ENCODE results near the gene RNF149. TPM values are rescaled to one million over a fixed set of nuclear protein-coding genes. Genes with fewer than 3 reads are reported as not detected.

Gene RNF149
- total and polyA plus RNA-seq, 12 donors, result 31.5 to 98.4 (median 51.7) TPM

DNA sequence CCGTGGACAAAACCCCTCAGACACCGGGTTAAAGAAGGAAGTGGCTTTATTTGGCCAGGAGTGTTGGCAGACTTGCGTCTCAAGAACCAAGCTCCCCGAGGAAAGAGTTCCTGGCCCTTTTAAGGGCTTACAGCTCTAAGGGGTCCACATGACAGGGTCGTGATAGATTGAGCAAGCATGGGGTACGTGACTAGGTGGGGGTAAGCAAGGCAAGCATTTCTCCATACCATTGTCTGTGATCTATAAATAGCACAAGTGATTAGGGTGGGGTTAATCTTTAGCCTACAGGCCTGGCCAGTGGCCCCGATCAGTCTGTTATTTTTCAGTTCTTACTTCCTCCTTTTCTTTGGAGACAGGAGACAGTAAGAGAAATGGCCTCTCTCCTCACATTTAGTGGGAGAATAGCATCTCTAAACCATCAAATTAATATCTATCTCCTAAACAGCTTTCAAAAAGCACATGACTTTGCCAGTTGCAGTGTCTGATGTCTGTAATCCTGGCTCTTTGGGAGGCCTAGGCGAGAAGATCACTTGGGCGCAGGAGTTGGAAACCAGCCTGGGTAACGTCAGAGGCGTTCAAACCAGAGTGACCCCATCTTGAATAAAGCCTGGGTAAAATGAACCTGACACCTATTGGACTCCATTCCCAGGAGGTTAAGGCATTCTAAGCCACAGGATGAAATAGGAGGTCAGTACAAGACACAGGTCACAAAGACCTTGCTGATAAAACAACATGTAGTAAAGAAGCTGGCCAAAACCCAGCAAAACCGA lies 74.1 kb downstream of the RNF149 start:
- no peaks in the 10 kb centered on the region for H3K4me1 ChIP-seq (replicated peaks in 1 of 2)
- TF ChIP-seq POLR2A (IDR thresholded peaks at IDR 0.05), result no peak
- H3K9me3 ChIP-seq (replicated peaks in 1 of 3), result no peaks in the 10 kb centered on the region
- intact Hi-C loops (cut with DNase I), result no loop called here
- no peaks in the 10 kb centered on the region for H3K36me3 ChIP-seq (replicated peaks in 1 of 2)
- no peak for DNase-seq
- H3K27ac ChIP-seq, result no peak overlapping the region
- no peak overlapping the region for H3K4me3 ChIP-seq
- H3K27me3 ChIP-seq, result no peaks in the 10 kb centered on the region
- 74 to 82% (median 76%) methylated on average over 11 to 12 of the region's 12 CpGs for WGBS, 4 donors

DNA sequence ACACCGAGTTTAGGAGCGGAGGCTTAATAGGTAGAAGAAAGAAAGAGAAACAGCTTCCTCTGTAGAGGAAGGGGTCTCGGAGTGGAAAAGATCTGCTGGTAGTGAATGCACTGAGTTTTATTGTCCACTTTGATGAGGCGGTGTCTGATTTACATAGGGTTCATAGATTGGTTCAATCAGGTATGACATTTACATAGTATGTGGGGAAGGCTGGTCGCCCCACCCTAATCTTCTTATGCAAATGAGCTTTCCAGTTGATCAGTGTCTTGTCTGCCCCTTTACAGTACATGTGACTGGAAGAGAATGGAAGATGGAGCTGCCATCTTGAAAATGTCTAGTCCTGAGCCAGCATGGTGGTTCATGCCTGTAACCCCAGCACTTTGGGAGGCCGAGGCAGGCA lies 75.7 kb downstream of the RNF149 start:
- intact Hi-C loops (cut with DNase I), result no loop called here
- no peaks in the 10 kb centered on the region for H3K9me3 ChIP-seq (replicated peaks in 1 of 3)
- no peaks in the 10 kb centered on the region for H3K36me3 ChIP-seq (replicated peaks in 1 of 2)
- 90 to 97% (median 93%) methylated on average over 6 of the region's 6 CpGs for WGBS, 4 donors
- H3K27ac ChIP-seq, result no peak overlapping the region
- no peak for DNase-seq
- H3K4me1 ChIP-seq (replicated peaks in 1 of 2), result no peaks in the 10 kb centered on the region
- no peaks in the 10 kb centered on the region for H3K27me3 ChIP-seq
- TF ChIP-seq POLR2A (IDR thresholded peaks at IDR 0.05), result no peak
- TF ChIP-seq, protein P1, sequence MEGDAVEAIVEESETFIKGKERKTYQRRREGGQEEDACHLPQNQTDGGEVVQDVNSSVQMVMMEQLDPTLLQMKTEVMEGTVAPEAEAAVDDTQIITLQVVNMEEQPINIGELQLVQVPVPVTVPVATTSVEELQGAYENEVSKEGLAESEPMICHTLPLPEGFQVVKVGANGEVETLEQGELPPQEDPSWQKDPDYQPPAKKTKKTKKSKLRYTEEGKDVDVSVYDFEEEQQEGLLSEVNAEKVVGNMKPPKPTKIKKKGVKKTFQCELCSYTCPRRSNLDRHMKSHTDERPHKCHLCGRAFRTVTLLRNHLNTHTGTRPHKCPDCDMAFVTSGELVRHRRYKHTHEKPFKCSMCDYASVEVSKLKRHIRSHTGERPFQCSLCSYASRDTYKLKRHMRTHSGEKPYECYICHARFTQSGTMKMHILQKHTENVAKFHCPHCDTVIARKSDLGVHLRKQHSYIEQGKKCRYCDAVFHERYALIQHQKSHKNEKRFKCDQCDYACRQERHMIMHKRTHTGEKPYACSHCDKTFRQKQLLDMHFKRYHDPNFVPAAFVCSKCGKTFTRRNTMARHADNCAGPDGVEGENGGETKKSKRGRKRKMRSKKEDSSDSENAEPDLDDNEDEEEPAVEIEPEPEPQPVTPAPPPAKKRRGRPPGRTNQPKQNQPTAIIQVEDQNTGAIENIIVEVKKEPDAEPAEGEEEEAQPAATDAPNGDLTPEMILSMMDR (IDR thresholded peaks at IDR 0.05), result no peak
- no peak overlapping the region for H3K4me3 ChIP-seq

DNA sequence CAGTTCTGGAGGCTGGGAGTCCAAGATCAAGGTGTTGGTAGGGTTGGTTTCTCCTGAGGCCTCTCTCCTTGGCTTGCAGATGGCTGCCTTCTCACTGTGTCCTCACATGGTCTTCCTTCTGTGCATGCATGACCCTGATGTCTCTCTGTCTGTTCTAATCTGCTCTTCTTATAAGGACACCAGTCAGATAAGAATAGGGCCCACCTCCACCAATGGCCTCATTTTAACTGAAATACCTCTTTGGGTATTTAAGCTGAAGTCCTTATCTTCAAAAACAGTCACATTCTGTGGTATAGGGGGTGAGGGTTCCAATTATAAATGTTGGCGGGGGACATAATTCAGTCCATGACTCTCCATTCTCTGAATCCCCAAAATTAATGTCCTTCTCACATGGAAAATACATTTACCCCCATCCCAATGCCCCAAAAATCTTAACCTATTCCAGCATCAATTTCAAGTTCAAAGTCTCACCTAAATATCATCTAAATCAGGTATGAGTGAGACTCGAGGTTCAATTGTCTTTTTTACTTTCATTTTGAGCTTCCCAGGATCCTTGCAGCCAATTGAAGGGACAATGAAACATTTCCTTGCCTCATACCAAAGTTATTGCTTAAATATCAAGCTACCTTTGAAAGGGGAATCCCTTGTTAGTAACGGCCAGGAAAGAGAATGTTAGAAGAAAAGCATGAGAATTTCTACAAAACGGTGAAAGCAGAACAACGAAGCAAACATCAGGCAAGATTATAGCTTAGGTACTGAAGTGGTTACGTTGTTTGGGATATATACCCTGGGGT lies 76.4 kb downstream of the RNF149 start:
- Histone ChIP-seq H3K27ac (no peak overlapping the region), H3K4me3 (no peak overlapping the region), H3K4me1 (replicated peaks in 1 of 2) (no peaks in the 10 kb centered on the region), H3K9me3 (replicated peaks in 1 of 3) (no peaks in the 10 kb centered on the region), H3K36me3 (replicated peaks in 1 of 2) (no peaks in the 10 kb centered on the region), H3K27me3 (no peaks in the 10 kb centered on the region)
- TF ChIP-seq POLR2A (IDR thresholded peaks at IDR 0.05), result no peak
- TF ChIP-seq, protein P1 (IDR thresholded peaks at IDR 0.05), result no peak
- intact Hi-C loops (cut with DNase I), result no loop called here
- no peak for DNase-seq
- WGBS, 4 donors, result 88 to 91% (median 90%) methylated on average over 6 of the region's 6 CpGs

DNA sequence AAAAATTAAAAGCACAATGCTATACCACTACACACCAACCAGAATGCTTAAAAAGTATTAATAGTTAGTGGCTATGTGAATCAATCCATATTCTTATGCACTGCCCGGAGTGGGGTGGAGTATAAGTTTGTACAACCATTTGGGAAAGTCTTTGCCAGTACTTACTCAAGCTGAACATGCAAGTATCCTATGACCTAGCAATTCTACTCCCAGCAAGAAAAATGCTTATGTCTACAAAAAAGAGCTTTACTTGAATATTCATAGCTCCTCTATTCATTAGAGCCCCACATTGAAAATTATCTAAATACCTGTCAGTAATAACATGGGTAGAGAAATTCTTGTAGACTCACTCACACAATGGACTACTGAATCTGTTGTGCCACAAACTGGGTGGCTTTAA lies 77.3 kb downstream of the RNF149 start:
- no peaks in the 10 kb centered on the region for H3K4me1 ChIP-seq (replicated peaks in 1 of 2)
- TF ChIP-seq, protein P1 (IDR thresholded peaks at IDR 0.05), result no peak
- no peak for TF ChIP-seq POLR2A (IDR thresholded peaks at IDR 0.05)
- no peaks in the 10 kb centered on the region for H3K27me3 ChIP-seq
- no peak for DNase-seq
- intact Hi-C loops (cut with DNase I), result no loop called here
- no peaks in the 10 kb centered on the region for H3K36me3 ChIP-seq (replicated peaks in 1 of 2)
- H3K4me3 ChIP-seq, result no peak overlapping the region
- no peak overlapping the region for H3K27ac ChIP-seq
- 92 to 100% (median 97%) methylated on average over 1 of the region's 1 CpG for WGBS, 4 donors
- H3K9me3 ChIP-seq (replicated peaks in 1 of 3), result no peaks in the 10 kb centered on the region

All from adrenal gland (tissue), 12 donors.